NCI-H2081 treated with DMSO at 0.1 percent for 48 hours (cell line): ENCODE results near the gene FAM47C.
A peak's percentile ranks its signal among the peaks of the same experiment; 100 is the strongest.
"Not testable (repeated sequence)": the region's sequence is repeated elsewhere in the genome, so short reads cannot be mapped to it uniquely, and the experiment has no call there.

Source experiments
- DNase-seq: peaks from one replicate; lab custom pipeline; 2025; lab: John Stamatoyannopoulos, UW

FAM47C gene

GRCh38 chrX:37008182-37008581, at the start of gene FAM47C:
Gene FAM47C (plus strand): TSS chrX:37008366. CDS start chrX:37008411, 45 bp downstream.
- not testable (repeated sequence) for DNase-seq

GRCh38 chrX:36961590-36961989, 46.6 kb upstream of the FAM47C start:
- no peak for DNase-seq

- no peak for DNase-seq
These were observed 44.9 kb upstream of the FAM47C start for GRCh38 chrX:36963069-36963808.

GRCh38 chrX:36963852-36964251, 44.3 kb upstream of the FAM47C start:
- no peak for DNase-seq

GRCh38 chrX:36973575-36973974, 34.6 kb upstream of the FAM47C start:
- DNase-seq = no peak

- DNase-seq = no peak
These were observed 33.3 kb upstream of the FAM47C start for GRCh38 chrX:36974911-36975310.

- DNase-seq = no peak
These were observed 29.3 kb upstream of the FAM47C start for GRCh38 chrX:36978886-36979285.

- no peak for DNase-seq
These were observed 24.3 kb upstream of the FAM47C start for GRCh38 chrX:36983831-36984230.

- not testable (repeated sequence) for DNase-seq
These were observed 22.6 kb upstream of the FAM47C start for GRCh38 chrX:36985416-36986209.

- DNase-seq = no peak
These were observed 21.9 kb upstream of the FAM47C start for GRCh38 chrX:36986231-36986630.

GRCh38 chrX:36987212-36987611, 21.0 kb upstream of the FAM47C start:
- DNase-seq = not testable (repeated sequence)

- no peak for DNase-seq
These were observed 8.0 kb upstream of the FAM47C start for GRCh38 chrX:37000140-37000539.

- DNase-seq = no peak
These were observed 2.3 kb downstream of the FAM47C start for GRCh38 chrX:37010496-37010895.

GRCh38 chrX:37034260-37034659, 26.1 kb downstream of the FAM47C start:
- not testable (repeated sequence) for DNase-seq

GRCh38 chrX:37036674-37037220, 28.6 kb downstream of the FAM47C start:
- DNase-seq = not testable (repeated sequence)

- DNase-seq = not testable (repeated sequence)
These were observed 30.6 kb downstream of the FAM47C start for GRCh38 chrX:37038814-37039213.

- DNase-seq = not testable (repeated sequence)
These were observed 35.1 kb downstream of the FAM47C start for GRCh38 chrX:37042956-37043885.

- DNase-seq = no peak
These were observed 39.6 kb downstream of the FAM47C start for GRCh38 chrX:37047776-37048175.

GRCh38 chrX:37057572-37057971, 49.4 kb downstream of the FAM47C start:
- not testable (repeated sequence) for DNase-seq

- peak; percentile 4 for DNase-seq
These were observed 52.8 kb downstream of the FAM47C start for GRCh38 chrX:37060999-37061398.
